Natural killer cell (primary cell): ENCODE measurements around the gene DRC3. TPM values are rescaled to one million over a fixed set of nuclear protein-coding genes. Genes with fewer than 3 reads are reported as not detected.

ENCODE experiments used
- ATAC-seq, 3 donors: fragments of 150-1000 bp in 2 of 3; fragments of 200-7000 bp in 1 of 3; cut with Tn5 transposase; 1 replicate in 1 of 3; 2 replicates in 2 of 3; pipeline ENCODE4 v1.10.0; 2021; ENCODE audit warnings: mild to moderate bottlenecking in 2 of 3, moderate library complexity in 2 of 3
- DNase-seq, 2 donors: peaks; one replicate each; pipeline versions ENCODE4 v3.0.0 to v3.0.0-alpha.2; 2013 to 2021; ENCODE audit warnings: mixed read lengths in 1 of 2
- H3K27ac ChIP-seq: one replicate; pipeline ENCODE4 v1.5.1; 2013; ENCODE audit warnings: mild to moderate bottlenecking, low read length
- H3K27me3 ChIP-seq: one replicate; pipeline ENCODE4 v1.6.1; 2013; ENCODE audit warnings: low read length; ENCODE audit not compliant: control insufficient read depth, insufficient read depth
- H3K36me3 ChIP-seq: one replicate; pipeline ENCODE4 v1.6.1; 2013; ENCODE audit warnings: low read length; ENCODE audit not compliant: control insufficient read depth, insufficient read depth
- H3K4me1 ChIP-seq: one replicate; pipeline ENCODE4 v1.6.1; 2013; ENCODE audit warnings: low read length; ENCODE audit not compliant: control insufficient read depth, insufficient read depth
- H3K4me3 ChIP-seq: one replicate; pipeline ENCODE4 v1.5.1; 2013; ENCODE audit warnings: low read length
- H3K9me3 ChIP-seq: one replicate; pipeline ENCODE4 v1.6.1; 2013; ENCODE audit warnings: low read length; ENCODE audit not compliant: control insufficient read depth, insufficient read depth
- H3K27ac Mint-ChIP-seq, 2 donors: one replicate each; pipeline ENCODE4 v1.8.0; 2022; ENCODE audit warnings: mild to moderate bottlenecking in 2 of 2, mixed read lengths in 2 of 2, moderate library complexity in 1 of 2
- H3K27me3 Mint-ChIP-seq, 2 donors: one replicate each; pipeline ENCODE4 v1.8.0; 2022; ENCODE audit warnings: low read depth in 2 of 2, mixed read lengths in 2 of 2
- H3K36me3 Mint-ChIP-seq: one replicate; pipeline ENCODE4 v1.8.0; 2022; ENCODE audit warnings: mixed read lengths
- H3K4me1 Mint-ChIP-seq, 2 donors: one replicate each; pipeline ENCODE4 v1.8.0; 2022; ENCODE audit warnings: mixed read lengths in 2 of 2
- H3K4me3 Mint-ChIP-seq: one replicate; pipeline ENCODE4 v1.8.0; 2022; ENCODE audit warnings: mild to moderate bottlenecking, moderate library complexity, mixed read lengths
- H3K9me3 Mint-ChIP-seq, 2 donors: one replicate each; pipeline ENCODE4 v1.8.0; 2022; ENCODE audit warnings: mixed read lengths in 2 of 2
- CTCF ChIP-seq: fragments of 200-600 bp; IDR thresholded peaks from one replicate; pipeline ENCODE4 v1.8.0; 2022; ENCODE audit warnings: antibody characterized with exemption
- WGBS: methylation state at CpG from one replicate; pipeline ENCODE4 v1.1.7; 2013; ENCODE audit warnings: missing lambda C conversion rate; ENCODE audit not compliant: insufficient coverage; 5-methylcytosine and 5-hydroxymethylcytosine counted together
- intact Hi-C: fragments of 100-400 bp; cut with micrococcal nuclease; formaldehyde crosslinking; loops from one replicate; pipeline ENCODE4 v1.14.2; 2022
- total RNA-seq, 4 donors: library from RNA; stranded (reverse); fragments of 120-200 nt in 1 of 4; gene quantifications; one replicate each; pipeline versions ENCODE4 v1.2.3 to v1.2.4, GENCODE V29; 2013 to 2022

The DRC3 gene
- total RNA-seq, 3 donors from 2014 or later (not counting 1 experiment from before 2014, with no cell fraction given): 0.26 to 0.78 TPM; not detected in 1

- TF ChIP-seq CTCF: no peak
- ATAC-seq (peak; percentile 57 to 78 (median 67)), DNase-seq (peak in 1 of 2 donors; percentile 48)
- WGBS: 45% methylated on average over 5 of the region's 5 CpGs
- Histone ChIP-seq H3K27ac (no peak overlapping the region), H3K4me1 (peaks cover 14% of the 10 kb centered on the region), H3K36me3 (peaks cover 35% of the 10 kb centered on the region), H3K4me3 (no peak overlapping the region), H3K9me3 (no peaks in the 10 kb centered on the region), H3K27me3 (no peaks in the 10 kb centered on the region)
- no peaks in the 10 kb centered on the region for H3K36me3 Mint-ChIP-seq
- intact Hi-C loops: no loop called here
- peaks cover 0 to 4% of the 10 kb centered on the region in 2 donors for H3K4me1 Mint-ChIP-seq
- no peaks in the 10 kb centered on the region for H3K9me3 Mint-ChIP-seq
- no peak overlapping the region for H3K27ac Mint-ChIP-seq
- no peak overlapping the region for H3K4me3 Mint-ChIP-seq
- no peaks in the 10 kb centered on the region for H3K27me3 Mint-ChIP-seq
Observed at GRCh38 chr17:18025241-18025944, 52.7 kb downstream of the DRC3 start.

GRCh38 chr17:18025945-18026776, 53.5 kb downstream of the DRC3 start:
- H3K4me3 ChIP-seq: no peak overlapping the region
- Mint-ChIP-seq H3K27ac (no peak overlapping the region), H3K4me1 (peaks cover 0 to 4% of the 10 kb centered on the region in 2 donors), H3K27me3 (no peaks in the 10 kb centered on the region), H3K4me3 (no peak overlapping the region), H3K36me3 (no peaks in the 10 kb centered on the region), H3K9me3 (no peaks in the 10 kb centered on the region)
- no peak overlapping the region for H3K27ac ChIP-seq
- no peaks in the 10 kb centered on the region for H3K9me3 ChIP-seq
- peaks cover 14% of the 10 kb centered on the region for H3K4me1 ChIP-seq
- no peaks in the 10 kb centered on the region for H3K27me3 ChIP-seq
- TF ChIP-seq CTCF: no peak
- 43% methylated on average over 11 of the region's 11 CpGs for WGBS
- ATAC-seq: peak; percentile 53 to 83 (median 53)
- DNase-seq: peak in 1 of 2 donors; percentile 68
- H3K36me3 ChIP-seq: peaks cover 31% of the 10 kb centered on the region
- intact Hi-C loops: no loop called here

GRCh38 chr17:18027280-18027679, 54.6 kb downstream of the DRC3 start:
- peaks cover 14% of the 10 kb centered on the region for H3K4me1 ChIP-seq
- ATAC-seq (no peak), DNase-seq (no peak)
- no peak overlapping the region for H3K4me3 ChIP-seq
- H3K27ac ChIP-seq: no peak overlapping the region
- Mint-ChIP-seq H3K4me3 (no peak overlapping the region), H3K27ac (no peak overlapping the region), H3K27me3 (no peaks in the 10 kb centered on the region), H3K4me1 (peaks cover 0 to 4% of the 10 kb centered on the region in 2 donors), H3K9me3 (no peaks in the 10 kb centered on the region), H3K36me3 (no peaks in the 10 kb centered on the region)
- H3K36me3 ChIP-seq: peaks cover 24% of the 10 kb centered on the region
- whole genome bisulfite sequencing: 95% methylated on average over 4 of the region's 6 CpGs
- H3K9me3 ChIP-seq: no peaks in the 10 kb centered on the region
- no peak for TF ChIP-seq CTCF
- H3K27me3 ChIP-seq: no peaks in the 10 kb centered on the region
- intact Hi-C loops: no loop called here
